Breast epithelium (tissue), 3 donors: ENCODE results near the gene ENOX1.

Experiments
- CTCF ChIP-seq, 3 donors: fragments of 450-650 bp; IDR thresholded peaks; one replicate each; pipeline ENCODE4 v1.5.1; 2016 to 2017; ENCODE audit warnings: antibody characterized with exemption in 3 of 3, mild to moderate bottlenecking in 3 of 3, moderate library complexity in 3 of 3
- POLR2A ChIP-seq: fragments of 450-650 bp; IDR thresholded peaks from one replicate; pipeline ENCODE4 v1.6.1; 2016; ENCODE audit warnings: antibody characterized with exemption, mild to moderate bottlenecking, moderate library complexity

DNA sequence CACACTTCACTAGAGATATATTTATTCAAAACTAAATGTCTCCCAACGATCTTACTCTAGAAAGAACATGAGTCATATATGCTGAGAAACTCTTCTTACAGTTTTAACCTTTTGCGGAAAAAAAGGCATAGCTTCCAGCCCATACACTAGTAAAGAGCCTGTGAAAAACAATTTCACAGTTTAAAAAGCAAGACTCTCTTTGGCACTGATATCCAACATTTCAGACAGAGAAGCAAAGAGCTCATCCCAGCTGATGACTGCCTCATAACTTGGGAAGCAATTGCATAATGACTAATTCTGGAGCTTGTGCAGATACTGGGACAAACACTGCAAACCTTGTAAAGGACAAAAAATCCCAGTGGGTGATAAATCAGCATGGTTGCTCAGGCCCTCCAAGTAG lies 88.0 kb downstream of the ENOX1 start:
- no peak for TF ChIP-seq CTCF (IDR thresholded peaks at IDR 0.05)
- TF ChIP-seq POLR2A, result no peak
